ENCODE measurements around the gene NPPB. TPM values are rescaled to one million over a fixed set of nuclear protein-coding genes. Genes with fewer than 3 reads are reported as not detected.

The NPPB gene
- total and polyA plus RNA-seq, 9 of the 15 experiments (the other 6 are each of a cell fraction or from before 2014, with no cell fraction given): not detected

DNA sequence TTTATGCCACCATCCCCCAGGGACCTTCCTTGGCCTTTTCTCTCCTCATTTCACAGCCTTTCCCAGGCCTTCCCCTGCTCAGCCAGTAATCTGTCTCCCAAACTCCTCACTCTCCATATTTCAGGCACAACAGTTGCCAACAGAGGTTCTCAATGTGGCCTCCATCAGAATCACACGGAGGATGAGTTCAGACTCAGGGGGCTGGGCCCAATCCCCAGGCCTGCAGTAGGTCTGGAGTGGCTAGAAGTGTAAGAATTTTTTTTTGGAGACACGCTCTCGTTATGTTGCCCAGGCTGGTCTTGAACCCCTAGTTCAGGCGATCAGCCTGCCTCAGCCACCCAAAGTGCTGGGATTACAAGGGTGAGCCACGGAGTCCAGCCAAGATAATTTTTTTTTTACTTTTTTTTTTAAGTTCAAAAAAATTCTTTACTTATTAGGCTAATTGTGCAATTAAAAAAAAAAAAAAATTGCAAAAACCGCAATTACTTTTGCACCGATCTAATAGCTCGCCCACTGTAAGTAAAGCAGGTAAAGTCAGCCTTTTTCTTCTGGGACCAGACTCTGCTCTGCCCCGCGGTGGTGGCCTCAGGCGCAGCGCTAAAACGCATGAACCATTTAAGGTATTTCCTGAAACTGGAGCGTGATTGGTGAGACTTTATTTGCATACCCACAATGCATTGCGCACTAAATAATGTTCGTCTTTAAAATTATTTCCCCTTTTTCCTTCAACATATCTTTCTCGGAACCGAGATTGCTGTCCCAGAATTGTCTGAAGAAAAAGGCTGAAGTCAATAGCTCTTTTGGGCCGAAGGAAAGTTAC lies 48.7 kb upstream of the NPPB start (continued):
- TF ChIP-seq HDAC2 (IDR thresholded peaks at IDR 0.05) (peak; percentile 21; the same call in 1 of the 2 replicates), ADNP (tag; IDR thresholded peaks at IDR 0.05) (peak; percentile 56; the same call in 1 of the 2 replicates), ARID2 (IDR thresholded peaks at IDR 0.05) (no peak), RCOR1 (IDR thresholded peaks at IDR 0.05; ENCODE audit: borderline replicate concordance in 1 of 2, low read depth in 2 of 2, low read length in 2 of 2) (peak in 1 of 2 experiments; percentile 12; a peak in 1 of 4 replicates), ZNF23 (CRISPR knock-in tag; IDR thresholded peaks at IDR 0.05) (no peak), CEBPB (tag; IDR thresholded peaks at IDR 0.05) (0 out of 2 replicates have a peak, but pooled peaks have one; percentile 5), NCOA1 (IDR thresholded peaks at IDR 0.05; ENCODE audit: low read depth) (no peak), ZNF143 (CRISPR knock-in tag; IDR thresholded peaks at IDR 0.05) (peak; percentile 95), NFRKB (IDR thresholded peaks at IDR 0.05; ENCODE audit: low read depth) (peak; percentile 16; the same call in 1 of the 2 replicates), GTF3C2 (IDR thresholded peaks at IDR 0.05; ENCODE audit: borderline replicate concordance, extremely low read depth, insufficient read length) (peak; percentile 49), ZNF79 (CRISPR knock-in tag; IDR thresholded peaks at IDR 0.05; ENCODE audit: low read depth) (no peak), FOXK1 (CRISPR knock-in tag; IDR thresholded peaks at IDR 0.05; ENCODE audit: borderline replicate concordance) (no peak), TEAD1 (CRISPR knock-in tag; IDR thresholded peaks at IDR 0.05) (no peak), ZNF175 (CRISPR knock-in tag; IDR thresholded peaks at IDR 0.05; ENCODE audit: low read depth) (no peak)
- TF ChIP-seq, protein P1, sequence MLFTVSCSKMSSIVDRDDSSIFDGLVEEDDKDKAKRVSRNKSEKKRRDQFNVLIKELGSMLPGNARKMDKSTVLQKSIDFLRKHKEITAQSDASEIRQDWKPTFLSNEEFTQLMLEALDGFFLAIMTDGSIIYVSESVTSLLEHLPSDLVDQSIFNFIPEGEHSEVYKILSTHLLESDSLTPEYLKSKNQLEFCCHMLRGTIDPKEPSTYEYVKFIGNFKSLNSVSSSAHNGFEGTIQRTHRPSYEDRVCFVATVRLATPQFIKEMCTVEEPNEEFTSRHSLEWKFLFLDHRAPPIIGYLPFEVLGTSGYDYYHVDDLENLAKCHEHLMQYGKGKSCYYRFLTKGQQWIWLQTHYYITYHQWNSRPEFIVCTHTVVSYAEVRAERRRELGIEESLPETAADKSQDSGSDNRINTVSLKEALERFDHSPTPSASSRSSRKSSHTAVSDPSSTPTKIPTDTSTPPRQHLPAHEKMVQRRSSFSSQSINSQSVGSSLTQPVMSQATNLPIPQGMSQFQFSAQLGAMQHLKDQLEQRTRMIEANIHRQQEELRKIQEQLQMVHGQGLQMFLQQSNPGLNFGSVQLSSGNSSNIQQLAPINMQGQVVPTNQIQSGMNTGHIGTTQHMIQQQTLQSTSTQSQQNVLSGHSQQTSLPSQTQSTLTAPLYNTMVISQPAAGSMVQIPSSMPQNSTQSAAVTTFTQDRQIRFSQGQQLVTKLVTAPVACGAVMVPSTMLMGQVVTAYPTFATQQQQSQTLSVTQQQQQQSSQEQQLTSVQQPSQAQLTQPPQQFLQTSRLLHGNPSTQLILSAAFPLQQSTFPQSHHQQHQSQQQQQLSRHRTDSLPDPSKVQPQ (CRISPR knock-in tag; IDR thresholded peaks at IDR 0.05; ENCODE audit: borderline replicate concordance): no peak
- TF ChIP-seq, protein P2, sequence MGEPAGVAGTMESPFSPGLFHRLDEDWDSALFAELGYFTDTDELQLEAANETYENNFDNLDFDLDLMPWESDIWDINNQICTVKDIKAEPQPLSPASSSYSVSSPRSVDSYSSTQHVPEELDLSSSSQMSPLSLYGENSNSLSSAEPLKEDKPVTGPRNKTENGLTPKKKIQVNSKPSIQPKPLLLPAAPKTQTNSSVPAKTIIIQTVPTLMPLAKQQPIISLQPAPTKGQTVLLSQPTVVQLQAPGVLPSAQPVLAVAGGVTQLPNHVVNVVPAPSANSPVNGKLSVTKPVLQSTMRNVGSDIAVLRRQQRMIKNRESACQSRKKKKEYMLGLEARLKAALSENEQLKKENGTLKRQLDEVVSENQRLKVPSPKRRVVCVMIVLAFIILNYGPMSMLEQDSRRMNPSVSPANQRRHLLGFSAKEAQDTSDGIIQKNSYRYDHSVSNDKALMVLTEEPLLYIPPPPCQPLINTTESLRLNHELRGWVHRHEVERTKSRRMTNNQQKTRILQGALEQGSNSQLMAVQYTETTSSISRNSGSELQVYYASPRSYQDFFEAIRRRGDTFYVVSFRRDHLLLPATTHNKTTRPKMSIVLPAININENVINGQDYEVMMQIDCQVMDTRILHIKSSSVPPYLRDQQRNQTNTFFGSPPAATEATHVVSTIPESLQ (CRISPR knock-in tag; IDR thresholded peaks at IDR 0.05): no peak
- TF ChIP-seq, protein P3, sequence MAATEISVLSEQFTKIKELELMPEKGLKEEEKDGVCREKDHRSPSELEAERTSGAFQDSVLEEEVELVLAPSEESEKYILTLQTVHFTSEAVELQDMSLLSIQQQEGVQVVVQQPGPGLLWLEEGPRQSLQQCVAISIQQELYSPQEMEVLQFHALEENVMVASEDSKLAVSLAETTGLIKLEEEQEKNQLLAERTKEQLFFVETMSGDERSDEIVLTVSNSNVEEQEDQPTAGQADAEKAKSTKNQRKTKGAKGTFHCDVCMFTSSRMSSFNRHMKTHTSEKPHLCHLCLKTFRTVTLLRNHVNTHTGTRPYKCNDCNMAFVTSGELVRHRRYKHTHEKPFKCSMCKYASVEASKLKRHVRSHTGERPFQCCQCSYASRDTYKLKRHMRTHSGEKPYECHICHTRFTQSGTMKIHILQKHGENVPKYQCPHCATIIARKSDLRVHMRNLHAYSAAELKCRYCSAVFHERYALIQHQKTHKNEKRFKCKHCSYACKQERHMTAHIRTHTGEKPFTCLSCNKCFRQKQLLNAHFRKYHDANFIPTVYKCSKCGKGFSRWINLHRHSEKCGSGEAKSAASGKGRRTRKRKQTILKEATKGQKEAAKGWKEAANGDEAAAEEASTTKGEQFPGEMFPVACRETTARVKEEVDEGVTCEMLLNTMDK (IDR thresholded peaks at IDR 0.05; ENCODE audit: borderline replicate concordance, insufficient read depth, low read depth, low read length, poor library complexity, severe bottlenecking): peak; percentile 81

Data from K562 (cell line).